GM12892 (cell line): ENCODE data around the gene PEX7.

Experiments used
- POLR2A ChIP-seq: IDR thresholded peaks from 2 replicates; pipeline ENCODE4 v1.6.1; 2011; ENCODE audit warnings: low read depth, low read length, control low read depth
- POLR2AphosphoS5 ChIP-seq: IDR thresholded peaks from 2 replicates; pipeline ENCODE4 v1.6.1; 2011; ENCODE audit warnings: low read depth, low read length, control low read depth
- TAF1 ChIP-seq: IDR thresholded peaks from 2 replicates; pipeline ENCODE4 v1.6.1; 2011; ENCODE audit warnings: low read depth, mild to moderate bottlenecking, control low read depth, low read length, borderline replicate concordance

DNA sequence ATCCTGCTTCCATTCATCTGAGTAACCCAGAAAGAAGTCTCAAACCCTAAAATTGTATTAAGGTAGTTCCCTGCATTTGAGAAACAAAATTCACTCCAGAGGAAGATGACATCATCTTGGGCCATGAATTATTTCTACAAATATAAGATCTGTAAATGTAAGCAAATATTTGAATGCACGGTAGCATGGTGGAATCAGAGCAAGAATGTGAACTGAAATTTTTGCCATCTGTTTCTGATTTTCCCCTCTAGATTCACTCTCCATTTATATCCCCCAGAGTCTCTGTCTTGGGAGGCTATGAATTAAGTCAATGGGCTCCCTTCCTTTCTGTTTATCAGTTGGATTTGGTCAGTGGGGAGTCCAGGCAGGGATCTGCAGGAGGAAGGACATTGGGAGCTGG is 24.3 kb upstream of the PEX7 start:
- no peak for TF ChIP-seq POLR2AphosphoS5
- TF ChIP-seq POLR2A = no peak
- no peak for TF ChIP-seq TAF1
